Omental fat pad (tissue), 4 donors: ENCODE measurements around the gene FAM168A. TPM values are rescaled to one million over a fixed set of nuclear protein-coding genes. Genes with fewer than 3 reads are reported as not detected.
"Not testable (repeated sequence)": the region's sequence is repeated elsewhere in the genome, so short reads cannot be mapped to it uniquely, and the experiment has no call there.

Source experiments
- ATAC-seq: fragments of 150-250 bp; one replicate; pipeline ENCODE4 v1.9.1; 2016; ENCODE audit warnings: mild to moderate bottlenecking, moderate library complexity; ENCODE audit not compliant: low FRiP score
- DNase-seq: peaks from one replicate; pipeline ENCODE4 v3.0.0-alpha.2; 2019; ENCODE audit warnings: low spot score
- CTCF ChIP-seq, 3 donors: fragments of 450-650 bp; IDR thresholded peaks; one replicate each; pipeline ENCODE4 v1.5.1; 2016 to 2017; ENCODE audit warnings: antibody characterized with exemption in 3 of 3, mild to moderate bottlenecking in 3 of 3, moderate library complexity in 2 of 3
- total RNA-seq, 4 donors: library from RNA; depleted of rRNA; stranded (reverse); fragments of >200 nt; gene quantifications; one replicate each; pipeline ENCODE4 v1.1.0, GENCODE V29; 2016

The FAM168A gene
- total RNA-seq, 4 donors from 2014 or later, result 13.9 to 30.9 (median 21.0) TPM

- DNase-seq (no peak), ATAC-seq (no peak)
- TF ChIP-seq CTCF (IDR thresholded peaks at IDR 0.05), result no peak
Observed at GRCh38 chr11:73477518-73477917, 120.4 kb downstream of the FAM168A start.

- TF ChIP-seq CTCF (IDR thresholded peaks at IDR 0.05), result no peak
- no peak for ATAC-seq
- no peak for DNase-seq
Observed at GRCh38 chr11:73475549-73476095, 122.3 kb downstream of the FAM168A start.

- ATAC-seq (no peak), DNase-seq (no peak)
- TF ChIP-seq CTCF (IDR thresholded peaks at IDR 0.05), result no peak
Observed at GRCh38 chr11:73473252-73473651, 124.7 kb downstream of the FAM168A start.

GRCh38 chr11:73470036-73470612 lies 127.8 kb downstream of the FAM168A start:
- not testable (repeated sequence) for DNase-seq, ATAC-seq

- no peak for TF ChIP-seq CTCF (IDR thresholded peaks at IDR 0.05)
- DNase-seq (no peak), ATAC-seq (no peak)
Observed at GRCh38 chr11:73469401-73469800, 128.5 kb downstream of the FAM168A start.

- no peak for TF ChIP-seq CTCF (IDR thresholded peaks at IDR 0.05)
- no peak for DNase-seq
- ATAC-seq, result no peak
Observed at GRCh38 chr11:73468590-73469161, 129.2 kb downstream of the FAM168A start.

GRCh38 chr11:73467505-73467904 lies 130.4 kb downstream of the FAM168A start:
- TF ChIP-seq CTCF (IDR thresholded peaks at IDR 0.05), result no peak
- no peak for ATAC-seq
- DNase-seq, result no peak
